Activated CD4-positive, alpha-beta T cell treated with anti-CD3 and anti-CD28 coated beads, Interleukin-10, Interleukin-2, amounts not matched to agents 100 ng/mL and 50 ng/mL, durations not matched to agents 16 hours and 8 hours (primary cell): ENCODE data around the gene SYNJ2.

Experiments used
- DNase-seq: peaks from one replicate; pipeline ENCODE4 v3.0.0-alpha.2; 2020

Gene SYNJ2

GRCh38 chr6:158030380-158031300, 49.0 kb downstream of the SYNJ2 start:
- DNase-seq = no peak

- peak; percentile 49 for DNase-seq
Observed at GRCh38 chr6:158031381-158032353, 50.0 kb downstream of the SYNJ2 start.

GRCh38 chr6:158032354-158032733, 50.7 kb downstream of the SYNJ2 start:
- no peak for DNase-seq

GRCh38 chr6:158033077-158033750, 51.6 kb downstream of the SYNJ2 start:
- DNase-seq = no peak

GRCh38 chr6:158033751-158034702, 52.4 kb downstream of the SYNJ2 start:
- no peak for DNase-seq

GRCh38 chr6:158036261-158036660, 54.6 kb downstream of the SYNJ2 start:
- DNase-seq = no peak

- DNase-seq = no peak
Observed at GRCh38 chr6:158037021-158037420, 55.4 kb downstream of the SYNJ2 start.

- no peak for DNase-seq
Observed at GRCh38 chr6:158037771-158038170, 56.1 kb downstream of the SYNJ2 start.

GRCh38 chr6:158038291-158039177, 56.9 kb downstream of the SYNJ2 start:
- no peak for DNase-seq

GRCh38 chr6:158039178-158039557, 57.5 kb downstream of the SYNJ2 start:
- no peak for DNase-seq

- peak; percentile 76 for DNase-seq
Observed at GRCh38 chr6:158039571-158040050, 57.9 kb downstream of the SYNJ2 start.

- DNase-seq = peak; percentile 87
Observed at GRCh38 chr6:158040051-158040803, 58.6 kb downstream of the SYNJ2 start.

- no peak for DNase-seq
Observed at GRCh38 chr6:158040804-158041347, 59.2 kb downstream of the SYNJ2 start.

- no peak for DNase-seq
Observed at GRCh38 chr6:158041370-158041769, 59.7 kb downstream of the SYNJ2 start.

- no peak for DNase-seq
Observed at GRCh38 chr6:158041788-158042187, 60.1 kb downstream of the SYNJ2 start.

- no peak for DNase-seq
Observed at GRCh38 chr6:158042245-158042798, 60.7 kb downstream of the SYNJ2 start.

GRCh38 chr6:158043008-158043407, 61.3 kb downstream of the SYNJ2 start:
- DNase-seq = no peak

- no peak for DNase-seq
Observed at GRCh38 chr6:158043586-158044524, 62.2 kb downstream of the SYNJ2 start.
